Testis (tissue), 2 donors: ENCODE measurements around the gene ZNF41.

Experiments used
- CTCF ChIP-seq, 3 experiments: fragments of 450-650 bp in 2 of 3; fragments of 200-600 bp in 1 of 3; sonication (generic) in 1 of 3; IDR thresholded peaks; one replicate each; pipeline ENCODE4 v1.5.1; 2016 to 2019; ENCODE audit warnings: antibody characterized with exemption in 3 of 3, mild to moderate bottlenecking in 2 of 3, moderate library complexity in 1 of 3
- POLR2A ChIP-seq: fragments of 450-650 bp; IDR thresholded peaks from one replicate; pipeline ENCODE4 v1.6.1; 2017; ENCODE audit warnings: antibody characterized with exemption, mild to moderate bottlenecking, moderate library complexity

DNA sequence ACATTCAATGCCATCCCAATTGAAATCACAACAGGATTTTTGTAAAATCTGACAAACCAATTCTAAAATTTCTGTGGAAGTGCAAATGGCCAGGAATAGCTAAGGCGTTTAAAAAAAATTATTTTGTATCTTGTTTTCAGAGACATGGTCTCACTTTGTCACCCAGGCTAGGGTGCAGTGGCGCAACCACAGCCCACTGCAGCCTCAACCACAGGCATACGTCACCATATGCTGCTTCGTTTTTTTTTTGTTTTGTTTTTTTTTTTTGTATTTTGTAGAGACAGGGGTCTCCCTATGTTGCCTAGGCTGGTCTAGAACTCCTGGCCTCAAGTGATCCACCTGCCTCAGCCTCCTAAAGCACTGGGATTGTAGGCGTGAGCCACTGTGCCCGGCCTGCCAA is 24.5 kb downstream of the ZNF41 start:
- TF ChIP-seq POLR2A (no peak), CTCF (IDR thresholded peaks at IDR 0.05) (no peak)
